BLaER1 (cell line): ENCODE results near the gene POMT1.
A peak's percentile ranks its signal among the peaks of the same experiment; 100 is the strongest.

Source experiments
- H3K27ac ChIP-seq: shearing (Covaris generic); formaldehyde crosslinking; 2 replicates; pipeline ENCODE4 v1.8.1; 2022
- H3K27me3 ChIP-seq: shearing (Covaris generic); formaldehyde crosslinking; 2 replicates; pipeline ENCODE4 v1.8.1; 2022
- H3K36me3 ChIP-seq: shearing (Covaris generic); formaldehyde crosslinking; 2 replicates; pipeline ENCODE4 v1.8.1; 2022
- H3K4me1 ChIP-seq: shearing (Covaris generic); formaldehyde crosslinking; 2 replicates; pipeline ENCODE4 v1.8.1; 2022
- H3K4me2 ChIP-seq: shearing (Covaris generic); formaldehyde crosslinking; 2 replicates; pipeline ENCODE4 v1.8.1; 2022
- H3K4me3 ChIP-seq: shearing (Covaris generic); formaldehyde crosslinking; 2 replicates; pipeline ENCODE4 v1.8.1; 2022
- H3K9ac ChIP-seq: shearing (Covaris generic); formaldehyde crosslinking; 2 replicates; pipeline ENCODE4 v1.8.1; 2022
- H3K9me3 ChIP-seq: shearing (Covaris generic); formaldehyde crosslinking; 2 replicates; pipeline ENCODE4 v1.8.1; 2022
- H4K20me1 ChIP-seq: shearing (Covaris generic); formaldehyde crosslinking; 2 replicates; pipeline ENCODE4 v1.8.1; 2022
- Cebpa-rat ChIP-seq: shearing (Covaris generic); IDR thresholded peaks from 2 replicates; pipeline ENCODE4 v1.8.1; 2022

POMT1 gene

GRCh38 chr9:131516100-131516499 lies 13.4 kb downstream of the POMT1 start:
- H3K4me1 ChIP-seq, result peaks cover 34% of the 10 kb centered on the region
- no peak overlapping the region for H3K27ac ChIP-seq
- H3K4me2 ChIP-seq, result no peak overlapping the region
- H3K36me3 ChIP-seq, result peaks cover 87% of the 10 kb centered on the region
- no peaks in the 10 kb centered on the region for H3K9me3 ChIP-seq
- H3K27me3 ChIP-seq, result no peaks in the 10 kb centered on the region
- no peak overlapping the region for H3K4me3 ChIP-seq
- H3K9ac ChIP-seq, result no peak overlapping the region
- peaks cover 32% of the 10 kb centered on the region for H4K20me1 ChIP-seq
- TF ChIP-seq Cebpa-rat, result no peak

DNA sequence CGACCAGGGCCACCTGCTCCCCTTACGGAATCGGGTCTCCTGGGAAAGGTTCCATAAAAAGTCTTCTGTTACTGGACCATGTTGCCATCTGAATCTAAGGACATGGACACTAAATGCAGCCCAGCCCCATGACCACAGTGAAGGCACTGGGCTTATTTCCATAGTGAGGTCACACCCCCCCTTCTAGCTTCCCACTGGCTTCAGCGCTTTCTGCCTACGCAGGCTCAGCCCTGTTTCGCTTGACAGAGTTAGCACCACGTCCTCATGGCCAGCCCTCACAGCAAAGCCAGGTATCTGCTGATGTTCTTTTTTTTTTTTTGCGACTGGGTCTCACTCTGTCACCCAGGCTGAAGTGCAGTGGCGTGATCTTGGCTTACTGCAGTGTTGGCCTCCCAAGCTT lies 14.2 kb downstream of the POMT1 start:
- TF ChIP-seq Cebpa-rat, result no peak
- Histone ChIP-seq H3K27me3 (no peaks in the 10 kb centered on the region), H3K9ac (no peak overlapping the region)

GRCh38 chr9:131517761-131518190 lies 15.1 kb downstream of the POMT1 start:
- no peaks in the 10 kb centered on the region for H3K27me3 ChIP-seq
- peaks cover 90% of the 10 kb centered on the region for H3K36me3 ChIP-seq
- H4K20me1 ChIP-seq, result peaks cover 27% of the 10 kb centered on the region
- peaks cover 33% of the 10 kb centered on the region for H3K4me1 ChIP-seq
- no peak overlapping the region for H3K4me2 ChIP-seq
- no peak overlapping the region for H3K4me3 ChIP-seq
- no peak overlapping the region for H3K27ac ChIP-seq
- TF ChIP-seq Cebpa-rat, result no peak
- no peak overlapping the region for H3K9ac ChIP-seq
- H3K9me3 ChIP-seq, result no peaks in the 10 kb centered on the region

More for the DNA sequence above, 14.2 kb downstream of the POMT1 start:
- H3K36me3 ChIP-seq, result peaks cover 87% of the 10 kb centered on the region
- peaks cover 32% of the 10 kb centered on the region for H4K20me1 ChIP-seq
- peaks cover 34% of the 10 kb centered on the region for H3K4me1 ChIP-seq
- no peaks in the 10 kb centered on the region for H3K9me3 ChIP-seq
- no peak overlapping the region for H3K27ac ChIP-seq
- H3K4me2 ChIP-seq, result no peak overlapping the region
- H3K4me3 ChIP-seq, result no peak overlapping the region

- Histone ChIP-seq H3K4me1 (peaks cover 31% of the 10 kb centered on the region), H3K4me3 (no peak overlapping the region), H3K27me3 (no peaks in the 10 kb centered on the region), H4K20me1 (peaks cover 27% of the 10 kb centered on the region), H3K4me2 (no peak overlapping the region), H3K36me3 (peaks cover 92% of the 10 kb centered on the region), H3K27ac (no peak overlapping the region), H3K9ac (no peak overlapping the region), H3K9me3 (no peaks in the 10 kb centered on the region)
- TF ChIP-seq Cebpa-rat, result no peak
Observed at GRCh38 chr9:131518553-131518952, 15.8 kb downstream of the POMT1 start.

GRCh38 chr9:131520503-131520902 lies 17.8 kb downstream of the POMT1 start:
- Histone ChIP-seq H3K4me1 (peaks cover 32% of the 10 kb centered on the region), H4K20me1 (peaks cover 31% of the 10 kb centered on the region), H3K4me3 (no peak overlapping the region), H3K4me2 (no peak overlapping the region), H3K27me3 (no peaks in the 10 kb centered on the region), H3K9ac (no peak overlapping the region), H3K9me3 (no peaks in the 10 kb centered on the region), H3K36me3 (peaks cover 100% of the 10 kb centered on the region), H3K27ac (no peak overlapping the region)
- TF ChIP-seq Cebpa-rat, result no peak

DNA sequence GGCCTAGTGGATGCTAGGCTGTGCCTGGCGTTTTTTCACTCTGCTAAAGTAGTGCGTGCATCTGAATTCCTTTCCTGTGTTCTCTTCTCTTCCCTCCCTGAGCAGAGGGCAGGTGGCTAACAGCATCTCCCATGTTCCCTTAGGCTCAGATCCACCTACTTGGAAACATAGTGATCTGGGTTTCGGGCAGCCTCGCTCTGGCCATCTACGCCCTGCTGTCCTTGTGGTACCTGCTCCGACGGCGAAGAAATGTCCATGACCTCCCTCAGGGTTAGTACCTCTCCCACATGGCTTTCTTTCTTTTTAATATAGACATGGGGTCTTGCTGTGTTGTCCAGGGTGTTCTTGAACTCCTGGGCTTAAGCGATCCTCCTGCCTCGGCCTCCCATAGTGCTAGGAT lies 18.5 kb downstream of the POMT1 start:
- Histone ChIP-seq H3K4me3 (no peak overlapping the region), H3K9ac (no peak overlapping the region), H3K4me2 (no peak overlapping the region), H4K20me1 (peaks cover 38% of the 10 kb centered on the region), H3K4me1 (peaks cover 32% of the 10 kb centered on the region), H3K27ac (no peak overlapping the region), H3K36me3 (peaks cover 100% of the 10 kb centered on the region), H3K9me3 (no peaks in the 10 kb centered on the region), H3K27me3 (no peaks in the 10 kb centered on the region)
- TF ChIP-seq Cebpa-rat, result no peak

- H3K27ac ChIP-seq, result no peak overlapping the region
- no peaks in the 10 kb centered on the region for H3K27me3 ChIP-seq
- TF ChIP-seq Cebpa-rat, result no peak
- H3K4me2 ChIP-seq, result no peak overlapping the region
- peaks cover 39% of the 10 kb centered on the region for H4K20me1 ChIP-seq
- H3K4me1 ChIP-seq, result peaks cover 32% of the 10 kb centered on the region
- H3K4me3 ChIP-seq, result no peak overlapping the region
- no peaks in the 10 kb centered on the region for H3K9me3 ChIP-seq
- peaks cover 100% of the 10 kb centered on the region for H3K36me3 ChIP-seq
- no peak overlapping the region for H3K9ac ChIP-seq
Observed at GRCh38 chr9:131521822-131522221, 19.1 kb downstream of the POMT1 start.

DNA sequence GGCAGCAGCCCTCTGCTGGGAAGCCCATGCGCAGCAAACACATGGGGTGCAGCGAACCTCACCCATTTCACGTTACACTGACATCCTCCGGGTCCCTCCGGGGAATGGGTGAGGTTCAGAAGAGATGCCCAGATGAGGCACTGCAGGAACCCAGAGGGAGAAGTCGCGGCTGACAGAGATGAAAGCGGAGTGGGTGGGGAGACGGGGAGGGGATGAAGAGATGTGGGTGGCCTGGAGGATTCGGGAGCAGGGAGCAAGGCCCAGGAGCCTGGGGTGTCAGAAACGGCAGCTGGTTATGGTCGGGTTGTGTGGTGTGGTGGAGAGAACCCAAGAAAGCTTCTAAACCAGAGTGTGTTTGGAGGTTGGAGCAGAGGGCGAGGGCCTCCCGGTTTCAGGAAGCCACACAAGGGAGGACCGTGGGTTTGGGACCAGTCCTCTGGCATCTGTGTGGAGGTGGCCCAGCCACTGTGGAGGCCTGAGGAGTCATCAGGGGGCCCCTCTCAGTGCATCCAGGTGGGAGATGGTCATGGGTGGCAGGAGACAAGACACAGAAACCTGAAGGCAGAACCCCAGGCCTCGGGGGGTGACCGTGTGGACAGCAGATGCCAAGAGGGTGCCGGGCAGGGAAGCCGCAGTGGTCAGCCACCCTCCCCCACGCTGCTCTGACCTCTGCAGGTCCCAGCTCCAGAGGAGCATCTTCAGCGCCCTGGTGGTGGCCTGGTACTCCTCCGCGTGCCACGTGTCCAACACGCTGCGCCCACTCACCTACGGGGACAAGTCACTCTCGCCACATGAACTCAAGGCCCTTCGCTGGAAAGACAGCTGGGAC lies 19.8 kb downstream of the POMT1 start:
- no peak for TF ChIP-seq Cebpa-rat
- Histone ChIP-seq H4K20me1 (peaks cover 39% of the 10 kb centered on the region), H3K9me3 (no peaks in the 10 kb centered on the region), H3K9ac (no peak overlapping the region), H3K4me1 (peaks cover 32% of the 10 kb centered on the region), H3K4me3 (no peak overlapping the region), H3K27me3 (no peaks in the 10 kb centered on the region), H3K4me2 (no peak overlapping the region), H3K36me3 (peaks cover 100% of the 10 kb centered on the region), H3K27ac (no peak overlapping the region)

GRCh38 chr9:131523086-131523388 lies 20.3 kb downstream of the POMT1 start:
- no peaks in the 10 kb centered on the region for H3K27me3 ChIP-seq
- H3K27ac ChIP-seq, result no peak overlapping the region
- peaks cover 32% of the 10 kb centered on the region for H3K4me1 ChIP-seq
- peaks cover 100% of the 10 kb centered on the region for H3K36me3 ChIP-seq
- no peak overlapping the region for H3K4me2 ChIP-seq
- H3K9me3 ChIP-seq, result no peaks in the 10 kb centered on the region
- peak overlapping the region; percentile 48; the same call in 1 of the 2 replicates for H3K9ac ChIP-seq
- H4K20me1 ChIP-seq, result peaks cover 39% of the 10 kb centered on the region
- no peak overlapping the region for H3K4me3 ChIP-seq
- no peak for TF ChIP-seq Cebpa-rat

GRCh38 chr9:131523451-131524435 lies 21.0 kb downstream of the POMT1 start:
- H3K4me1 ChIP-seq, result peaks cover 32% of the 10 kb centered on the region
- peak overlapping the region; percentile 62 for H3K4me2 ChIP-seq
- no peaks in the 10 kb centered on the region for H3K9me3 ChIP-seq
- H4K20me1 ChIP-seq, result peaks cover 46% of the 10 kb centered on the region
- no peak for TF ChIP-seq Cebpa-rat
- peak overlapping the region; percentile 47 for H3K27ac ChIP-seq
- H3K9ac ChIP-seq, result peak overlapping the region; percentile 48; the same call in 1 of the 2 replicates
- peaks cover 100% of the 10 kb centered on the region for H3K36me3 ChIP-seq
- no peaks in the 10 kb centered on the region for H3K27me3 ChIP-seq
- no peak overlapping the region for H3K4me3 ChIP-seq
